SK-N-SH (cell line): Measurements from ENCODE around the gene ZBTB38. TPM values are rescaled to one million over a fixed set of nuclear protein-coding genes. Genes with fewer than 3 reads are reported as not detected.

ENCODE experiments used
- CTCF ChIA-PET: fragments of 300-600, 350-600 bp; formaldehyde crosslinking; extraction: SDS; loops from one replicate; lab custom pipeline; 2021; lab: Yijun Ruan, JAX
- POLR2A ChIA-PET: fragments of 350-600 bp; sonication (Branson Sonifier 250); formaldehyde crosslinking; extraction: SDS; loops from one replicate; lab custom pipeline; 2020; ENCODE audit warnings: antibody characterized with exemption, inconsistent platforms; lab: Yijun Ruan, JAX
- DNase-seq: peaks from one replicate; pipeline ENCODE4 v3.0.0; 2012
- H2AFZ ChIP-seq: fragments of 200-600 bp; sonication (generic); 2 replicates; pipeline ENCODE4 v1.8.1; 2016; ENCODE audit warnings: antibody characterized with exemption, mild to moderate bottlenecking, low read depth
- H3F3A ChIP-seq: fragments of 200-600 bp; sonication (generic); replicated peaks from 2 replicates; pipeline ENCODE3; 2016; ENCODE audit warnings: antibody characterized with exemption, mild to moderate bottlenecking; ENCODE audit not compliant: insufficient read depth
- H3K27ac ChIP-seq, 2 experiments: fragments of 200-500 bp in 1 of 2; fragments of 200-600 bp in 1 of 2; sonication (Bioruptor generic) in 1 of 2; sonication (generic), shearing (Covaris generic) in 1 of 2; 2 replicates each; pipeline versions ENCODE4 v1.5.1 to v1.6.1; 2014 to 2016; ENCODE audit warnings: low read depth in 2 of 2, inconsistent platforms in 1 of 2, low read length in 1 of 2, mild to moderate bottlenecking in 1 of 2, mixed read lengths in 1 of 2
- H3K27me3 ChIP-seq: fragments of 200-600 bp; sonication (generic), shearing (Covaris generic); 2 replicates; pipeline ENCODE4 v1.6.1; 2016; ENCODE audit warnings: mixed run types; ENCODE audit not compliant: insufficient read depth
- H3K36me3 ChIP-seq, 2 experiments: fragments of 200-500 bp in 1 of 2; fragments of 200-600 bp in 1 of 2; sonication (Bioruptor generic) in 1 of 2; sonication (generic) in 1 of 2; replicated peaks in 1 of 2; 2 replicates each; pipeline versions ENCODE3 to v1.5.1; 2014 to 2016; ENCODE audit warnings: low read length in 1 of 2, mild to moderate bottlenecking in 1 of 2; ENCODE audit not compliant: insufficient read depth in 2 of 2, control insufficient read depth in 1 of 2
- H3K4me1 ChIP-seq, 2 experiments: fragments of 200-500 bp in 1 of 2; fragments of 200-600 bp in 1 of 2; sonication (Bioruptor generic) in 1 of 2; sonication (generic), shearing (Covaris generic) in 1 of 2; 2 replicates each; pipeline versions ENCODE4 v1.5.1 to v1.6.1; 2014 to 2016; ENCODE audit warnings: low read depth in 1 of 2, low read length in 1 of 2, mixed run types in 1 of 2; ENCODE audit not compliant: insufficient read depth in 2 of 2, control insufficient read depth in 1 of 2
- H3K4me2 ChIP-seq: fragments of 200-600 bp; sonication (generic), shearing (Covaris generic); 2 replicates; pipeline ENCODE4 v1.6.1; 2017; ENCODE audit warnings: mixed run types
- H3K4me3 ChIP-seq, 2 experiments: fragments of 200-500 bp in 1 of 2; fragments of 200-600 bp in 1 of 2; sonication (Bioruptor generic) in 1 of 2; sonication (generic), shearing (Covaris generic) in 1 of 2; 2 replicates each; pipeline versions ENCODE4 v1.5.1 to v1.8.1; 2014 to 2016; ENCODE audit warnings: low read depth in 2 of 2, inconsistent platforms in 1 of 2, low read length in 1 of 2, mild to moderate bottlenecking in 1 of 2, mixed read lengths in 1 of 2, moderate library complexity in 1 of 2
- H3K79me2 ChIP-seq: fragments of 200-600 bp; sonication (generic); 2 replicates; pipeline ENCODE4 v1.8.1; 2017; ENCODE audit warnings: mild to moderate bottlenecking; ENCODE audit not compliant: insufficient read depth
- H3K9ac ChIP-seq: fragments of 200-600 bp; sonication (generic); 2 replicates; pipeline ENCODE4 v1.6.1; 2017; ENCODE audit warnings: mixed run types
- H3K9me2 ChIP-seq: fragments of 200-600 bp; sonication (generic); 2 replicates; pipeline ENCODE4 v1.6.1; 2017; ENCODE audit warnings: mixed run types
- H3K9me3 ChIP-seq: fragments of 200-600 bp; sonication (generic); 2 replicates; pipeline ENCODE4 v1.6.1; 2017; ENCODE audit warnings: mixed run types, mild to moderate bottlenecking, moderate library complexity
- H4K20me1 ChIP-seq: fragments of 200-600 bp; sonication (generic); 2 replicates; pipeline ENCODE4 v1.6.1; 2017; ENCODE audit warnings: mild to moderate bottlenecking, mixed run types; ENCODE audit not compliant: insufficient read depth
- FOSL2 ChIP-seq: IDR thresholded peaks from 2 replicates; pipeline ENCODE4 v1.4.0; 2012; ENCODE audit warnings: low read depth, mild to moderate bottlenecking, moderate library complexity, borderline replicate concordance
- GATA2 ChIP-seq: sonication (generic); formaldehyde crosslinking; IDR thresholded peaks from 2 replicates; pipeline ENCODE4 v1.5.0; 2020; ENCODE audit warnings: mild to moderate bottlenecking, missing genetic modification reagents
- IRF3 ChIP-seq: fragments of 150-350 bp; IDR thresholded peaks from 2 replicates; pipeline ENCODE4 v1.6.1; 2016; ENCODE audit warnings: mild to moderate bottlenecking, low read depth, low read length
- JUND ChIP-seq: IDR thresholded peaks from 2 replicates; pipeline ENCODE4 v1.4.0; 2012
- MXI1 ChIP-seq: IDR thresholded peaks from 2 replicates; pipeline ENCODE4 v1.6.1; 2012; ENCODE audit warnings: mild to moderate bottlenecking, low read depth, low read length, improper control_type of control experiment
- NFIC ChIP-seq: IDR thresholded peaks from 2 replicates; pipeline ENCODE4 v1.4.0; 2012; ENCODE audit warnings: borderline replicate concordance
- PBX3 ChIP-seq: IDR thresholded peaks from 2 replicates; pipeline ENCODE4; 2012
- RFX5 ChIP-seq: IDR thresholded peaks from 2 replicates; pipeline ENCODE4 v1.6.1; 2012; ENCODE audit warnings: mild to moderate bottlenecking, improper control_type of control experiment, low read length
- RXRA ChIP-seq: IDR thresholded peaks from 2 replicates; pipeline ENCODE4 v1.4.0; 2012; ENCODE audit warnings: low read depth, mild to moderate bottlenecking, borderline replicate concordance
- SIN3A ChIP-seq: IDR thresholded peaks from 2 replicates; pipeline ENCODE4 v1.6.1; 2012; ENCODE audit warnings: low read depth, mild to moderate bottlenecking, low read length, moderate library complexity, borderline replicate concordance
- SMC3 ChIP-seq: IDR thresholded peaks from 2 replicates; pipeline ENCODE4 v1.6.1; 2012; ENCODE audit warnings: low read depth, low read length, improper control_type of control experiment
- TAF1 ChIP-seq: IDR thresholded peaks from 2 replicates; pipeline ENCODE4 v1.6.1; 2012; ENCODE audit warnings: low read depth, mild to moderate bottlenecking, low read length, moderate library complexity, borderline replicate concordance
- TEAD4 ChIP-seq: IDR thresholded peaks from 2 replicates; pipeline ENCODE4 v1.4.0; 2012; ENCODE audit warnings: mild to moderate bottlenecking, borderline replicate concordance; ENCODE audit not compliant: insufficient read depth
- YY1 ChIP-seq: IDR thresholded peaks from 2 replicates; pipeline ENCODE4 v1.4.0; 2012; ENCODE audit warnings: low read depth, mild to moderate bottlenecking
- WGBS: methylation state at CpG from one replicate; pipeline ENCODE4 v1.1.6; 2017; ENCODE audit warnings: low lambda C conversion rate; 5-methylcytosine and 5-hydroxymethylcytosine counted together
- polyA plus RNA-seq, 3 experiments: library from polyadenylated mRNA; depleted of rRNA; stranded (reverse); fragments of >200 nt; gene quantifications; 2 replicates each; pipeline ENCODE4 v1.2.3, GENCODE V29; 2012
- TF ChIP-seq, protein P1 (sequence below): fragments of 200-600 bp; sonication (generic); IDR thresholded peaks from 2 replicates; pipeline ENCODE4 v1.6.1; 2017; ENCODE audit warnings: antibody characterized with exemption, mild to moderate bottlenecking, moderate library complexity

Gene ZBTB38
- polyA plus RNA-seq, 1 of the 3 experiments (the other 2 are of a cell fraction), result 10.1 TPM

- TF ChIP-seq SMC3 (no peak), YY1 (no peak), RFX5 (no peak), TEAD4 (no peak), MXI1 (no peak)
- TF ChIP-seq, protein P1, sequence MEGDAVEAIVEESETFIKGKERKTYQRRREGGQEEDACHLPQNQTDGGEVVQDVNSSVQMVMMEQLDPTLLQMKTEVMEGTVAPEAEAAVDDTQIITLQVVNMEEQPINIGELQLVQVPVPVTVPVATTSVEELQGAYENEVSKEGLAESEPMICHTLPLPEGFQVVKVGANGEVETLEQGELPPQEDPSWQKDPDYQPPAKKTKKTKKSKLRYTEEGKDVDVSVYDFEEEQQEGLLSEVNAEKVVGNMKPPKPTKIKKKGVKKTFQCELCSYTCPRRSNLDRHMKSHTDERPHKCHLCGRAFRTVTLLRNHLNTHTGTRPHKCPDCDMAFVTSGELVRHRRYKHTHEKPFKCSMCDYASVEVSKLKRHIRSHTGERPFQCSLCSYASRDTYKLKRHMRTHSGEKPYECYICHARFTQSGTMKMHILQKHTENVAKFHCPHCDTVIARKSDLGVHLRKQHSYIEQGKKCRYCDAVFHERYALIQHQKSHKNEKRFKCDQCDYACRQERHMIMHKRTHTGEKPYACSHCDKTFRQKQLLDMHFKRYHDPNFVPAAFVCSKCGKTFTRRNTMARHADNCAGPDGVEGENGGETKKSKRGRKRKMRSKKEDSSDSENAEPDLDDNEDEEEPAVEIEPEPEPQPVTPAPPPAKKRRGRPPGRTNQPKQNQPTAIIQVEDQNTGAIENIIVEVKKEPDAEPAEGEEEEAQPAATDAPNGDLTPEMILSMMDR, result no peak
Measured at GRCh38 chr3:141320399-141321108, 47.8 kb upstream of the ZBTB38 start (continued).

- Histone ChIP-seq H3K4me1 (no peaks in the 10 kb centered on the region), H4K20me1 (no peaks in the 10 kb centered on the region), H3K9me2 (no peaks in the 10 kb centered on the region), H3K36me3 (no peaks in the 10 kb centered on the region), H3K9me3 (no peaks in the 10 kb centered on the region), H3K4me3 (no peak overlapping the region), H3K4me2 (no peak overlapping the region)
- 57% methylated on average over 1 of the region's 1 CpG for whole genome bisulfite sequencing
- CTCF ChIA-PET, result interaction anchor here (1.2 kb wide), 1 partner anchor 141 kb away, joined by 5 read pairs; no protein-coding TSS in a partner anchor
- POLR2A ChIA-PET, result interaction anchor here (1.4 kb wide), 1 partner anchor 9 kb away, joined by 4 read pairs; no protein-coding TSS in a partner anchor
- TF ChIP-seq PBX3 (no peak), JUND (no peak), IRF3 (no peak), YY1 (no peak), GATA2 (CRISPR knock-in tag) (no peak), RXRA (no peak), SIN3A (no peak), NFIC (no peak), FOSL2 (no peak; the same call in 1 of the 2 replicates), RFX5 (no peak), MXI1 (no peak), SMC3 (no peak), TAF1 (no peak)
- TF ChIP-seq, protein P1, result no peak
- TF ChIP-seq, all 33 proteins: peak for 0
- Histone ChIP-seq H3K27ac (no peak overlapping the region), H3F3A (no peaks in the 10 kb centered on the region), H3K27me3 (no peaks in the 10 kb centered on the region), H2AFZ (no peak overlapping the region; the same call in 1 of the 2 replicates), H3K9ac (no peak overlapping the region), H3K79me2 (no peaks in the 10 kb centered on the region)
- no peak for DNase-seq
Measured at GRCh38 chr3:141321109-141321497, 47.2 kb upstream of the ZBTB38 start.
